ENCODE measurements around the gene TMEM253. TPM values are rescaled to one million over a fixed set of nuclear protein-coding genes. Genes with fewer than 3 reads are reported as not detected.

Gene TMEM253
- total RNA-seq, 2 donors from 2014 or later = 1.3 TPM; not detected in 1

- Histone ChIP-seq H3K9me3 (no peaks in the 10 kb centered on the region), H3K27me3 (no peaks in the 10 kb centered on the region), H3K27ac (no peak overlapping the region), H3K4me3 (no peak overlapping the region), H3K36me3 (replicated peaks in 1 of 2; ENCODE audit: insufficient read depth in 1 of 2, low read depth in 2 of 2) (peaks cover 4 to 7% of the 10 kb centered on the region in 2 donors), H3K4me1 (peaks cover 27% of the 10 kb centered on the region)
- no peak for ATAC-seq
- WGBS, 2 donors = 89 to 94% methylated on average over 5 to 9 of the region's 9 CpGs
- DNase-seq = no peak
- intact Hi-C loops (cut with DNase I) = no loop called here
- no peak for TF ChIP-seq POLR2A (IDR thresholded peaks at IDR 0.05)
Observed at GRCh38 chr14:21073921-21074320, 26.9 kb upstream of the TMEM253 start.

DNA sequence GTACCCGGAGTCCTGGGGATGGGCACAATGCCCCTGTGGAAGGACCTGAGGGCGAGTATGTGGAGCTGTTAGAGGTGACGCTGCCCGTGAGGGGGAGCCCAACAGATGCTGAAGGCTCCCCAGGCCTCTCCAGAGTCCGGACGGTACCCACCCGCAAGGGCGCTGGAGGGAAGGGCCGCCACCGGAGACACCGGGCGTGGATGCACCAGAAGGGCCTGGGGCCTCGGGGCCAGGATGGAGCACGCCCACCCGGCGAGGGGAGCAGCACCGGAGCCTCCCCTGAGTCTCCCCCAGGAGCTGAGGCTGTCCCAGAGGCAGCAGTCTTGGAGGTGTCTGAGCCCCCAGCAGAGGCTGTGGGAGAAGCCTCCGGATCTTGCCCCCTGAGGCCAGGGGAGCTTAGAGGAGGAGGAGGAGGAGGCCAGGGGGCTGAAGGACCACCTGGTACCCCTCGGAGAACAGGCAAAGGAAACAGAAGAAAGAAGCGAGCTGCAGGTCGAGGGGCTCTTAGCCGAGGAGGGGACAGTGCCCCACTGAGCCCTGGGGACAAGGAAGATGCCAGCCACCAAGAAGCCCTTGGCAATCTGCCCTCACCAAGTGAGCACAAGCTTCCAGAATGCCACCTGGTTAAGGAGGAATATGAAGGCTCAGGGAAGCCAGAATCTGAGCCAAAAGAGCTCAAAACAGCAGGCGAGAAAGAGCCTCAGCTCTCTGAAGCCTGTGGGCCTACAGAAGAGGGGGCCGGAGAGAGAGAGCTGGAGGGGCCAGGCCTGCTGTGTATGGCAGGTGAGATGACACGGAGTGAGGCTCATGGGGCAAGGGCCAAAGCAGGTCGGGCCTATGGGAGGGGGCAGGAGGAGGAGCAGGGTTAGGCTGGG, 26.2 kb upstream of the TMEM253 start:
- intact Hi-C loops (cut with DNase I) = no loop called here
- no peak overlapping the region for H3K27ac ChIP-seq
- H3K27me3 ChIP-seq = no peaks in the 10 kb centered on the region
- no peak overlapping the region for H3K4me3 ChIP-seq
- TF ChIP-seq CTCF (IDR thresholded peaks at IDR 0.05) (no peak), POLR2A (IDR thresholded peaks at IDR 0.05) (no peak)
- no peaks in the 10 kb centered on the region for H3K9me3 ChIP-seq
- H3K4me1 ChIP-seq = peaks cover 20% of the 10 kb centered on the region
- DNase-seq (no peak), ATAC-seq (no peak)
- H3K36me3 ChIP-seq (replicated peaks in 1 of 2; ENCODE audit: insufficient read depth in 1 of 2, low read depth in 2 of 2) = peaks cover 4 to 14% of the 10 kb centered on the region in 2 donors
- 79 to 84% methylated on average over 19 to 26 of the region's 26 CpGs for WGBS, 2 donors

- no peak overlapping the region for H3K4me3 ChIP-seq
- WGBS, 2 donors = 85% methylated on average over 9 of the region's 9 CpGs
- H3K27ac ChIP-seq = no peak overlapping the region
- intact Hi-C loops (cut with DNase I) = no loop called here
- no peaks in the 10 kb centered on the region for H3K9me3 ChIP-seq
- H3K27me3 ChIP-seq = no peaks in the 10 kb centered on the region
- TF ChIP-seq POLR2A (IDR thresholded peaks at IDR 0.05) (no peak), CTCF (IDR thresholded peaks at IDR 0.05) (no peak)
- DNase-seq (no peak), ATAC-seq (no peak)
- H3K36me3 ChIP-seq (replicated peaks in 1 of 2; ENCODE audit: insufficient read depth in 1 of 2, low read depth in 2 of 2) = peaks cover 4 to 18% of the 10 kb centered on the region in 2 donors
- peaks cover 17% of the 10 kb centered on the region for H3K4me1 ChIP-seq
Observed at GRCh38 chr14:21075719-21076437, 25.0 kb upstream of the TMEM253 start.

GRCh38 chr14:21077672-21078071, 23.2 kb upstream of the TMEM253 start:
- intact Hi-C loops (cut with DNase I) = no loop called here
- 75 to 85% methylated on average over 2 of the region's 2 CpGs for WGBS, 2 donors
- no peak for DNase-seq
- no peaks in the 10 kb centered on the region for H3K9me3 ChIP-seq
- no peak overlapping the region for H3K4me3 ChIP-seq
- no peaks in the 10 kb centered on the region for H3K27me3 ChIP-seq
- peaks cover 5% of the 10 kb centered on the region for H3K4me1 ChIP-seq
- TF ChIP-seq POLR2A (IDR thresholded peaks at IDR 0.05) (no peak), CTCF (IDR thresholded peaks at IDR 0.05) (no peak)
- H3K27ac ChIP-seq = no peak overlapping the region
- no peak for ATAC-seq
- H3K36me3 ChIP-seq (replicated peaks in 1 of 2; ENCODE audit: insufficient read depth in 1 of 2, low read depth in 2 of 2) = peaks cover 17 to 30% of the 10 kb centered on the region in 2 donors

DNA sequence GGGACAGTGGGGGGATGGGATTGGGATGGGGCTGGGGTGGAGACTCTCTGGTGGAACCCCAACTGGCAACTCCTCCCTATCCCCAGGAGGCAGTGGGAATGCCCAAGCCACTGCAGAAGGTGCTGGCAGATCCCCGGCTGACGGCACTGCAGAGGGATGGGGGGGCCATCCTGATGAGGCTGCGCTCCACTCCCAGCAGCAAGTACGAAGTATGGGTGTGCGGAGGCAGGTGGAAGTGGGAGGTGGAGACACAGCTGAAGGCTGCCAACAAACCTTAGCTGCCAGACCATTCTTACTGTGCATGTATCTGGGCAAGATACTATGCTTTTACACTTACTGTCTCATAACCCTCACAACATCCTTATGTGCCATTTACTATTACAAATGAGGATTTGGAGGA, 22.6 kb upstream of the TMEM253 start:
- Histone ChIP-seq H3K27me3 (no peaks in the 10 kb centered on the region), H3K36me3 (replicated peaks in 1 of 2; ENCODE audit: insufficient read depth in 1 of 2, low read depth in 2 of 2) (peaks cover 17 to 31% of the 10 kb centered on the region in 2 donors), H3K27ac (no peak overlapping the region), H3K4me3 (no peak overlapping the region), H3K4me1 (no peaks in the 10 kb centered on the region), H3K9me3 (no peaks in the 10 kb centered on the region)
- TF ChIP-seq POLR2A (IDR thresholded peaks at IDR 0.05) = no peak
- no peak for TF ChIP-seq CTCF (IDR thresholded peaks at IDR 0.05)
- intact Hi-C loops (cut with DNase I) = no loop called here
- 90 to 91% methylated on average over 5 of the region's 5 CpGs for WGBS, 2 donors
- DNase-seq = no peak
- ATAC-seq = no peak
